Epithelial cell of esophagus (primary cell): ENCODE results near the gene MAD1L1.

Experiments used
- DNase-seq: peaks from one replicate; pipeline ENCODE4 v3.0.0; 2010; ENCODE audit warnings: low read depth
- H3K4me3 ChIP-seq: 2 replicates; pipeline ENCODE4 v1.5.1; 2011; ENCODE audit warnings: mild to moderate bottlenecking, low read length, control low read depth
- CTCF ChIP-seq: IDR thresholded peaks from 2 replicates; pipeline ENCODE4 v1.5.1; 2011; ENCODE audit warnings: low read depth, mild to moderate bottlenecking, low read length, control low read depth, inconsistent platforms; ENCODE audit not compliant: insufficient read depth; ENCODE audit errors: missing control alignments

MAD1L1 gene

GRCh38 chr7:1856888-1857441 is 375.8 kb downstream of the MAD1L1 start:
- no peak overlapping the region for H3K4me3 ChIP-seq
- no peak for TF ChIP-seq CTCF
- no peak for DNase-seq

GRCh38 chr7:1856161-1856887 is 376.4 kb downstream of the MAD1L1 start:
- no peak for DNase-seq
- no peak for TF ChIP-seq CTCF
- no peak overlapping the region for H3K4me3 ChIP-seq

- H3K4me3 ChIP-seq, result no peak overlapping the region
- no peak for TF ChIP-seq CTCF
- no peak for DNase-seq
Observed at GRCh38 chr7:1855725-1856160, 377.0 kb downstream of the MAD1L1 start.

- TF ChIP-seq CTCF, result no peak
- no peak overlapping the region for H3K4me3 ChIP-seq
- DNase-seq, result no peak
Observed at GRCh38 chr7:1854866-1855724, 377.6 kb downstream of the MAD1L1 start.

GRCh38 chr7:1853986-1854865 is 378.5 kb downstream of the MAD1L1 start:
- H3K4me3 ChIP-seq, result no peak overlapping the region
- DNase-seq, result no peak
- TF ChIP-seq CTCF, result no peak

- no peak for TF ChIP-seq CTCF
Observed at GRCh38 chr7:1853431-1853985, 379.2 kb downstream of the MAD1L1 start.

More at GRCh38 chr7:1853431-1853985, 379.2 kb downstream of the MAD1L1 start:
- no peak overlapping the region for H3K4me3 ChIP-seq
- no peak for DNase-seq
